Panc1 (cell line): ENCODE data around the gene CORO2B. TPM values are rescaled to one million over a fixed set of nuclear protein-coding genes. Genes with fewer than 3 reads are reported as not detected.

Source experiments
- ATAC-seq: fragments of 200-7000 bp; cut with Tn5 transposase; 2 replicates; pipeline ENCODE4 v1.9.1; 2020; ENCODE audit warnings: mild to moderate bottlenecking, moderate library complexity
- BruUV-seq: library from RNA; stranded (reverse); fragments of 400-500 nt; replicated peaks from 2 replicates; lab custom pipeline; 2021; lab: Mats Ljungman, UMichigan
- CTCF ChIA-PET: fragments of 300-600 bp; sonication (Branson Sonifier 250); formaldehyde crosslinking; loops from one replicate; lab custom pipeline; 2022; ENCODE audit warnings: antibody characterized with exemption; lab: Charles Lee
- POLR2A ChIA-PET: fragments of 300-600 bp; sonication (Branson Sonifier 250); formaldehyde crosslinking; loops from one replicate; lab custom pipeline; 2022; ENCODE audit warnings: antibody characterized with exemption; lab: Charles Lee
- DNase-seq: peaks from one replicate; pipeline ENCODE4 v3.0.0-alpha.2; 2010; ENCODE audit warnings: low read depth, low spot score
- H3K27ac ChIP-seq: 2 replicates; pipeline ENCODE4 v1.5.1; 2011; ENCODE audit warnings: mild to moderate bottlenecking, low read length, inconsistent platforms
- H3K27me3 ChIP-seq: fragments of 200-500 bp; sonication (Bioruptor generic); 2 replicates; pipeline ENCODE4 v1.6.0; 2014; ENCODE audit warnings: low read length, inconsistent platforms; ENCODE audit not compliant: control insufficient read depth, insufficient read depth
- H3K36me3 ChIP-seq: fragments of 200-500 bp; sonication (Bioruptor generic); 2 replicates; pipeline ENCODE4 v1.5.1; 2014; ENCODE audit warnings: inconsistent platforms, mild to moderate bottlenecking, low read length, moderate library complexity; ENCODE audit not compliant: control insufficient read depth, insufficient read depth
- H3K4me1 ChIP-seq: 2 replicates; pipeline ENCODE4 v1.5.1; 2011; ENCODE audit warnings: inconsistent platforms, mild to moderate bottlenecking, low read length, moderate library complexity; ENCODE audit not compliant: control insufficient read depth, insufficient read depth
- H3K4me3 ChIP-seq, 2 experiments: 2 replicates each; pipeline ENCODE4 v1.5.1; 2011 to 2012; ENCODE audit warnings: low read depth in 2 of 2, low read length in 2 of 2, mild to moderate bottlenecking in 2 of 2, inconsistent platforms in 1 of 2, moderate library complexity in 1 of 2
- H3K9me3 ChIP-seq: fragments of 200-500 bp; sonication (Bioruptor generic); 2 replicates; pipeline ENCODE4 v1.5.1; 2014; ENCODE audit warnings: low read depth, mild to moderate bottlenecking, inconsistent platforms, low read length, moderate library complexity; ENCODE audit not compliant: control insufficient read depth, insufficient read depth
- CTCF ChIP-seq: fragments of 450-650 bp; IDR thresholded peaks from 2 replicates; pipeline ENCODE4 v1.5.1; 2017; ENCODE audit warnings: mild to moderate bottlenecking
- POLR2AphosphoS5 ChIP-seq: IDR thresholded peaks from 2 replicates; pipeline ENCODE4 v1.6.1; 2012; ENCODE audit warnings: mild to moderate bottlenecking, low read depth, low read length, moderate library complexity
- REST ChIP-seq, 2 experiments: IDR thresholded peaks; 2 replicates each; pipeline ENCODE4 v1.6.1; 2011 to 2012; ENCODE audit warnings: low read depth in 2 of 2, control low read depth in 1 of 2, low read length in 1 of 2, mild to moderate bottlenecking in 1 of 2, moderate library complexity in 1 of 2; ENCODE audit not compliant: insufficient read depth in 1 of 2
- SIN3A ChIP-seq: IDR thresholded peaks from 2 replicates; pipeline ENCODE4 v1.6.1; 2012; ENCODE audit warnings: low read depth, mild to moderate bottlenecking, low read length, moderate library complexity, borderline replicate concordance; ENCODE audit not compliant: insufficient read depth
- TCF7L2 ChIP-seq: IDR thresholded peaks from 2 replicates; pipeline ENCODE4 v1.6.1; 2011; ENCODE audit warnings: mild to moderate bottlenecking, low read depth, low read length, inconsistent platforms
- in situ Hi-C: cut with HindIII; loops from 2 replicates; pipeline ENCODE4 v1.10.0; 2016; ENCODE audit warnings: low sequenced_read_pairs, low pct_unique_long_range_greater_than_20kb
- intact Hi-C: fragments of 100-400 bp; cut with micrococcal nuclease; formaldehyde crosslinking; loops from one replicate; pipeline ENCODE4 v1.10.0; 2022; ENCODE audit not compliant: unreplicated experiment
- total RNA-seq: library from RNA; stranded (reverse); gene quantifications from one replicate; pipeline ENCODE4 v1.2.1, GENCODE V29; 2021; ENCODE audit not compliant: unreplicated experiment

CORO2B gene
- total RNA-seq, 1 experiment from 2014 or later, result 0.36 TPM

GRCh38 chr15:68587769-68588385 lies 9.1 kb downstream of the CORO2B start:
- ChIA-PET POLR2A (no interaction called here), CTCF (no interaction called here)
- DNase-seq, result no peak
- ATAC-seq, result no peak
- in situ Hi-C loops (no loop called here), intact Hi-C loops (no loop called here)
- no TSS peak for BruUV-seq
- H3K27me3 ChIP-seq, result no peaks in the 10 kb centered on the region
- H3K36me3 ChIP-seq, result no peaks in the 10 kb centered on the region
- TF ChIP-seq TCF7L2 (no peak), POLR2AphosphoS5 (no peak), SIN3A (no peak), REST (IDR thresholded peaks at IDR 0.05; ENCODE audit: insufficient read depth in 1 of 2, low read depth in 2 of 2, low read length in 1 of 2) (no peak), CTCF (no peak)
- no peak overlapping the region for H3K27ac ChIP-seq
- H3K9me3 ChIP-seq, result no peaks in the 10 kb centered on the region
- H3K4me1 ChIP-seq, result 0 out of 2 replicates have a peak, but pooled peaks cover 3% of the 10 kb centered on the region
- no peak overlapping the region for H3K4me3 ChIP-seq

GRCh38 chr15:68589053-68589452 lies 10.3 kb downstream of the CORO2B start:
- Histone ChIP-seq H3K4me3 (no peak overlapping the region), H3K27ac (no peak overlapping the region), H3K27me3 (no peaks in the 10 kb centered on the region), H3K4me1 (0 out of 2 replicates have a peak, but pooled peaks cover 3% of the 10 kb centered on the region), H3K9me3 (no peaks in the 10 kb centered on the region), H3K36me3 (no peaks in the 10 kb centered on the region)
- intact Hi-C loops (no loop called here), in situ Hi-C loops (no loop called here)
- ATAC-seq, result no peak
- no peak for DNase-seq
- no peak for TF ChIP-seq POLR2AphosphoS5
- no peak for TF ChIP-seq SIN3A
- no peak for TF ChIP-seq CTCF
- no peak for TF ChIP-seq REST (IDR thresholded peaks at IDR 0.05; ENCODE audit: insufficient read depth in 1 of 2, low read depth in 2 of 2, low read length in 1 of 2)
- no peak for TF ChIP-seq TCF7L2
- no TSS peak for BruUV-seq
- ChIA-PET CTCF (no interaction called here), POLR2A (no interaction called here)
